OCI-LY1 (cell line): ENCODE data around the gene CYTH3.

ENCODE experiments used
- H2AFZ ChIP-seq: fragments of 200-600 bp; sonication (generic), shearing (Covaris generic); 2 replicates; pipeline ENCODE4 v1.6.0; 2014; ENCODE audit warnings: antibody characterized with exemption, mild to moderate bottlenecking, low read length
- H3F3A ChIP-seq: fragments of 200-600 bp; sonication (generic), shearing (Covaris generic); 2 replicates; pipeline ENCODE4 v1.6.0; 2014; ENCODE audit warnings: mild to moderate bottlenecking, antibody characterized with exemption, low read length, moderate library complexity; ENCODE audit not compliant: insufficient read depth
- H3K27ac ChIP-seq: fragments of 200-600 bp; sonication (generic); 2 replicates; pipeline ENCODE4 v1.5.1; 2014; ENCODE audit warnings: low read length, mixed run types, mild to moderate bottlenecking, low read depth; ENCODE audit not compliant: poor library complexity, severe bottlenecking
- H3K27me3 ChIP-seq: fragments of 200-600 bp; sonication (generic); 2 replicates; pipeline ENCODE4 v1.6.0; 2014; ENCODE audit warnings: antibody characterized with exemption, mild to moderate bottlenecking, low read length, moderate library complexity; ENCODE audit not compliant: insufficient read depth
- H3K36me3 ChIP-seq: fragments of 200-600 bp; sonication (generic); 2 replicates; pipeline ENCODE4 v1.6.1; 2014; ENCODE audit warnings: mild to moderate bottlenecking, antibody characterized with exemption, low read length, moderate library complexity, mixed read lengths; ENCODE audit not compliant: insufficient read depth
- H3K4me1 ChIP-seq: fragments of 200-600 bp; sonication (generic); 2 replicates; pipeline ENCODE4 v1.5.1; 2014; ENCODE audit warnings: mild to moderate bottlenecking, low read length, moderate library complexity; ENCODE audit not compliant: insufficient read depth, severe bottlenecking
- H3K4me2 ChIP-seq: fragments of 200-600 bp; sonication (generic), shearing (Covaris generic); 2 replicates; pipeline ENCODE4 v1.6.1; 2014; ENCODE audit warnings: low read length
- H3K4me3 ChIP-seq: fragments of 200-600 bp; sonication (generic); 2 replicates; pipeline ENCODE4 v1.5.1; 2014; ENCODE audit warnings: low read length, low read depth, mild to moderate bottlenecking, mixed read lengths; ENCODE audit not compliant: poor library complexity, severe bottlenecking
- H3K79me2 ChIP-seq: fragments of 200-600 bp; shearing (Covaris generic); 2 replicates; pipeline ENCODE4 v1.6.1; 2016; ENCODE audit warnings: mixed run types, low read length, mixed read lengths; ENCODE audit not compliant: insufficient read depth
- H3K9ac ChIP-seq: fragments of 200-600 bp; sonication (generic), shearing (Covaris generic); 2 replicates; pipeline ENCODE4 v1.6.1; 2014; ENCODE audit warnings: mild to moderate bottlenecking, low read length, mixed read lengths
- H3K9me2 ChIP-seq: fragments of 200-600 bp; sonication (generic), shearing (Covaris generic); 2 replicates; pipeline ENCODE4 v1.6.1; 2014; ENCODE audit warnings: low read depth, mild to moderate bottlenecking, low read length, mixed read lengths
- H3K9me3 ChIP-seq: fragments of 200-600 bp; shearing (Covaris generic); 2 replicates; pipeline ENCODE4 v1.6.1; 2014; ENCODE audit warnings: low read length, mixed read lengths
- H4K20me1 ChIP-seq: fragments of 200-600 bp; sonication (generic), shearing (Covaris generic); 2 replicates; pipeline ENCODE4 v1.6.0; 2016; ENCODE audit warnings: mild to moderate bottlenecking, low read length; ENCODE audit not compliant: insufficient read depth
- EZH2 ChIP-seq: fragments of 200-600 bp; sonication (generic), shearing (Covaris generic); IDR thresholded peaks from 2 replicates; pipeline ENCODE4 v1.8.0; 2017; ENCODE audit warnings: borderline replicate concordance, mixed run types, mild to moderate bottlenecking, antibody characterized with exemption, low read length, moderate library complexity, mixed read lengths
- TF ChIP-seq, protein P1 (sequence below): fragments of 200-600 bp; sonication (generic), shearing (Covaris generic); IDR thresholded peaks from 2 replicates; pipeline ENCODE4 v1.5.1; 2017; ENCODE audit warnings: mild to moderate bottlenecking, antibody characterized with exemption, low read length, moderate library complexity, mixed read lengths

CYTH3 gene

DNA sequence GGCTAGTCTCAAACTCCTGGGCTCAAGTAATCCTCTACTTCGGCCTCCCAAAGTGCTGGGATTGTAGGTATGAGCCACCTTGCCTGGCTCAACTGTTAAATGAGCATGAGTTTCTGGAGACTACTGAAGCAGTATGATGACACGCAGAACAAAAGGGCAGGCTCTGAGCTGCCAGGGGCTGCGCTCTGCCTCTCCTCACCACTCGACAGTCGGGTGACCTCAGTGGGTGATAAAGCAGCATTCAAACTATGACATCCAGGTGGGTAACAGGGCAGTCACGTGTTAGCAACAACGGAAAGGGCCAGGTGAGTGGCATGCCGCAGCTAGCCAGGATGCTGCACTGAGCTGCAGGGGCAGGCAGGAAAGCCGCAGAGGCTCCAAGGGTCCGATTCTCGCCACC is 71.5 kb downstream of the CYTH3 start:
- no peaks in the 10 kb centered on the region for H3K4me1 ChIP-seq
- H3K36me3 ChIP-seq, result no peaks in the 10 kb centered on the region
- no peak overlapping the region for H3K27ac ChIP-seq
- no peak overlapping the region for H3K4me3 ChIP-seq
- H3K9ac ChIP-seq, result no peak overlapping the region
- 0 out of 2 replicates have a peak, but pooled peaks cover 4% of the 10 kb centered on the region for H3K27me3 ChIP-seq
- H3K79me2 ChIP-seq, result no peaks in the 10 kb centered on the region
- H3K9me2 ChIP-seq, result no peaks in the 10 kb centered on the region
- TF ChIP-seq, protein P1, sequence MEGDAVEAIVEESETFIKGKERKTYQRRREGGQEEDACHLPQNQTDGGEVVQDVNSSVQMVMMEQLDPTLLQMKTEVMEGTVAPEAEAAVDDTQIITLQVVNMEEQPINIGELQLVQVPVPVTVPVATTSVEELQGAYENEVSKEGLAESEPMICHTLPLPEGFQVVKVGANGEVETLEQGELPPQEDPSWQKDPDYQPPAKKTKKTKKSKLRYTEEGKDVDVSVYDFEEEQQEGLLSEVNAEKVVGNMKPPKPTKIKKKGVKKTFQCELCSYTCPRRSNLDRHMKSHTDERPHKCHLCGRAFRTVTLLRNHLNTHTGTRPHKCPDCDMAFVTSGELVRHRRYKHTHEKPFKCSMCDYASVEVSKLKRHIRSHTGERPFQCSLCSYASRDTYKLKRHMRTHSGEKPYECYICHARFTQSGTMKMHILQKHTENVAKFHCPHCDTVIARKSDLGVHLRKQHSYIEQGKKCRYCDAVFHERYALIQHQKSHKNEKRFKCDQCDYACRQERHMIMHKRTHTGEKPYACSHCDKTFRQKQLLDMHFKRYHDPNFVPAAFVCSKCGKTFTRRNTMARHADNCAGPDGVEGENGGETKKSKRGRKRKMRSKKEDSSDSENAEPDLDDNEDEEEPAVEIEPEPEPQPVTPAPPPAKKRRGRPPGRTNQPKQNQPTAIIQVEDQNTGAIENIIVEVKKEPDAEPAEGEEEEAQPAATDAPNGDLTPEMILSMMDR, result no peak
- TF ChIP-seq EZH2, result no peak
- no peaks in the 10 kb centered on the region for H3F3A ChIP-seq
- H4K20me1 ChIP-seq, result no peaks in the 10 kb centered on the region
- no peak overlapping the region for H2AFZ ChIP-seq
- no peak overlapping the region for H3K4me2 ChIP-seq
- no peaks in the 10 kb centered on the region for H3K9me3 ChIP-seq

DNA sequence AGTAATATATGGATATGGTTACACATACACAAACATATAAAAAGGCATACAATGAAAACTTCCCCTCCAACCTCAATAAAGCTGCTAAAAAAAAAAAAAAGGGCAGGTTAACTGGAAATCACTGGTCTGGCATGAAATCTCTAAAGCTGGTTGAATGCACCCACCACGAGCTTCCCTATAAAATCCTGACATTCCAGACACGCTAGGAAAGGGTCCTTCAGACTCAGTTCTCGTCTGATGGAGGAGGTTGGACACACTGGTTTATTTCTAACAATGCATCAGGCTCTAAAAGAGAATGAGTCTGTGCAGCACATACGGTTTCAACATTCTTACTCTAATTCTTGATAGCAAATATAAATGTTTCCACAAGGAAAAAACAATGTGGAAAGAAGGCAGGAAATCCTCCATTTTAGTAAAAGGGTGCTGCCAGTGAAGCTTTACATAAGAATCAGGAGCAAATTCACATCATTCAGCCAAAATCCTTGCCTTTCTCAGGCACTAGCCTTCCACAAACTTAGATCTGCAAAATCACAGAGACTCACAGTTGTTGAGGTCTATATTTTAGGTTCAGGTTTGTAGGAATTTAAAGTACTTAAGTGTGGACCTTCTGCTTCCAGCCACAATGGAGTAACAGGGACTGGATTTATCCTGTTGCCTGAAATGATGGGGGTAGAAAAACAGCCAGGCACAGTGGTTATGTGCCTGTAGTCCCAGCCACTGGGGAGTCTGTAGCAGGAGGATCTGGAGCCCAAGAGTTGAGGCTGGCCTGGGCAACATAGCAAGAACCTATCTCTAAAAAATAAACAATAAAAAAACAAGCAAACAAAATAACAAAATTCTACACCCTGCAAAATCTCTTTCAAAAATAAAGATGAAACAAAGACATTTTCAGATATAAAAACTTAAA is 73.5 kb downstream of the CYTH3 start:
- no peak for TF ChIP-seq EZH2
- TF ChIP-seq, protein P1, result no peak
- H4K20me1 ChIP-seq, result no peaks in the 10 kb centered on the region
- no peak overlapping the region for H3K4me2 ChIP-seq
- no peaks in the 10 kb centered on the region for H3F3A ChIP-seq
- no peak overlapping the region for H3K27ac ChIP-seq
- no peaks in the 10 kb centered on the region for H3K9me3 ChIP-seq
- H3K79me2 ChIP-seq, result no peaks in the 10 kb centered on the region
- H3K9me2 ChIP-seq, result no peaks in the 10 kb centered on the region
- H3K4me1 ChIP-seq, result no peaks in the 10 kb centered on the region
- H2AFZ ChIP-seq, result no peak overlapping the region
- 0 out of 2 replicates have a peak, but pooled peaks cover 4% of the 10 kb centered on the region for H3K27me3 ChIP-seq
- no peak overlapping the region for H3K9ac ChIP-seq
- no peaks in the 10 kb centered on the region for H3K36me3 ChIP-seq
- H3K4me3 ChIP-seq, result no peak overlapping the region

DNA sequence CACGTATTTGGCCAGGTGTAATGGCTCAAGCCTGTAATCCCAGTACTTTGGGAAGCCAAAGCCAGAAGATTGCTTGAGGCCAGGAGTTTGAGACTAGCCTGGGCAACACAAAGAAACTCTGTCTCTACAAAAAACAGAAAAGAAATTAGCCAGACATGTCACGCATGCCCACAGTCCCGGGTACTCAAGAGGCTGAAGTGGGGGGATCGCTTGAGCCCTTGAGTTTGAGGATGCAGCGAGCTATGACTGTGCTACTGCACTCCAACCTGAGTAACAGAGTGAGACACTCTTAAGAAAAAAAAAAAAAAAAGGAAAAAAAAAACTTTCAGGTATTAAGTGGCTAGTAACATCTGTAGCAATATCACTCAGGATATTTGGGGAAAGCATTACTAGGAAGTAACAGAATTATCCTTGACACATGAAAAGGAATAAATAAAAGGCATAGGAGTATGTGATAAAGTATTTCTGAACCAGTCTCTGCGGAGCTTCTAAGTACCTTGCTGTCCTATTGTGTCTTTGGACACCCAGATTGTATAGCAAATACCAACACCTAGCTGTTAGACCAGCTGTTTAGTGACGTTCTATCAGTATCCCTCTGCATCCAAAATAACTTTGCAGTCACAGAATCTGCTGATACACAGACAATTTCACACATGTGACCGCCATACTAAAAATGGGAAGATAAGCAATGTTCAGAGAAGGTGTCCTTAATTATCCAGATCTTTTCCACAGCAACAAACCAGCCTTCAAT is 74.4 kb downstream of the CYTH3 start:
- Histone ChIP-seq H2AFZ (no peak overlapping the region), H3K9me2 (no peaks in the 10 kb centered on the region), H3K4me1 (no peaks in the 10 kb centered on the region), H3K79me2 (no peaks in the 10 kb centered on the region), H3K27me3 (peaks cover 4% of the 10 kb centered on the region; the same call in 1 of the 2 replicates), H3K9ac (no peak overlapping the region), H3K9me3 (no peaks in the 10 kb centered on the region), H3K27ac (no peak overlapping the region), H3K4me2 (no peak overlapping the region), H3F3A (no peaks in the 10 kb centered on the region), H3K4me3 (no peak overlapping the region), H4K20me1 (no peaks in the 10 kb centered on the region), H3K36me3 (no peaks in the 10 kb centered on the region)
- TF ChIP-seq, protein P1, result no peak
- no peak for TF ChIP-seq EZH2
